HG03175 (cell line): ENCODE measurements around the gene HMGB4.

Source experiments
- ATAC-seq: cut with Tn5 transposase; IDR thresholded peaks from one replicate; pipeline ENCODE4 v1.9.1; 2021; ENCODE audit warnings: mild to moderate bottlenecking, moderate library complexity; ENCODE audit not compliant: unreplicated experiment

HMGB4 gene

GRCh38 chr1:33863779-33864178 lies at the start of gene HMGB4:
HMGB4 (plus strand) TSS chr1:33864079; CDS start chr1:33864192, 113 bp downstream.
- ATAC-seq = no peak

GRCh38 chr1:33814166-33814565 lies 49.7 kb upstream of the HMGB4 start:
- ATAC-seq = no peak

GRCh38 chr1:33815061-33815460 lies 48.8 kb upstream of the HMGB4 start:
- ATAC-seq = no peak

GRCh38 chr1:33818071-33818470 lies 45.8 kb upstream of the HMGB4 start:
- no peak for ATAC-seq

GRCh38 chr1:33819290-33819912 lies 44.5 kb upstream of the HMGB4 start:
- ATAC-seq = no peak

- ATAC-seq = no peak
Measured at GRCh38 chr1:33819913-33820311, 44.0 kb upstream of the HMGB4 start.

GRCh38 chr1:33820804-33821203 lies 43.1 kb upstream of the HMGB4 start:
- no peak for ATAC-seq

GRCh38 chr1:33821291-33821690 lies 42.6 kb upstream of the HMGB4 start:
- no peak for ATAC-seq

GRCh38 chr1:33822396-33822795 lies 41.5 kb upstream of the HMGB4 start:
- ATAC-seq = no peak

- no peak for ATAC-seq
Measured at GRCh38 chr1:33823401-33823800, 40.5 kb upstream of the HMGB4 start.

- no peak for ATAC-seq
Measured at GRCh38 chr1:33823830-33824229, 40.0 kb upstream of the HMGB4 start.

GRCh38 chr1:33824321-33824720 lies 39.6 kb upstream of the HMGB4 start:
- no peak for ATAC-seq

- no peak for ATAC-seq
Measured at GRCh38 chr1:33824971-33825370, 38.9 kb upstream of the HMGB4 start.

GRCh38 chr1:33825506-33825905 lies 38.4 kb upstream of the HMGB4 start:
- no peak for ATAC-seq

GRCh38 chr1:33826311-33826710 lies 37.6 kb upstream of the HMGB4 start:
- ATAC-seq = no peak

GRCh38 chr1:33826711-33827110 lies 37.2 kb upstream of the HMGB4 start:
- ATAC-seq = no peak

- no peak for ATAC-seq
Measured at GRCh38 chr1:33828059-33828458, 35.8 kb upstream of the HMGB4 start.

- ATAC-seq = no peak
Measured at GRCh38 chr1:33828654-33829053, 35.2 kb upstream of the HMGB4 start.

GRCh38 chr1:33836911-33837310 lies 27.0 kb upstream of the HMGB4 start:
- no peak for ATAC-seq

- ATAC-seq = no peak
Measured at GRCh38 chr1:33837635-33838034, 26.2 kb upstream of the HMGB4 start.

- ATAC-seq = no peak
Measured at GRCh38 chr1:33841494-33841893, 22.4 kb upstream of the HMGB4 start.

GRCh38 chr1:33842348-33842747 lies 21.5 kb upstream of the HMGB4 start:
- no peak for ATAC-seq

GRCh38 chr1:33844166-33844565 lies 19.7 kb upstream of the HMGB4 start:
- no peak for ATAC-seq
